GM21423 (cell line): ENCODE measurements around the gene RNF141.

Experiments used
- ATAC-seq: cut with Tn5 transposase; IDR thresholded peaks from one replicate; pipeline ENCODE4 v1.9.1; 2021; ENCODE audit warnings: mild to moderate bottlenecking, moderate library complexity; ENCODE audit not compliant: unreplicated experiment

RNF141 gene, protein sequence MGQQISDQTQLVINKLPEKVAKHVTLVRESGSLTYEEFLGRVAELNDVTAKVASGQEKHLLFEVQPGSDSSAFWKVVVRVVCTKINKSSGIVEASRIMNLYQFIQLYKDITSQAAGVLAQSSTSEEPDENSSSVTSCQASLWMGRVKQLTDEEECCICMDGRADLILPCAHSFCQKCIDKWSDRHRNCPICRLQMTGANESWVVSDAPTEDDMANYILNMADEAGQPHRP

DNA sequence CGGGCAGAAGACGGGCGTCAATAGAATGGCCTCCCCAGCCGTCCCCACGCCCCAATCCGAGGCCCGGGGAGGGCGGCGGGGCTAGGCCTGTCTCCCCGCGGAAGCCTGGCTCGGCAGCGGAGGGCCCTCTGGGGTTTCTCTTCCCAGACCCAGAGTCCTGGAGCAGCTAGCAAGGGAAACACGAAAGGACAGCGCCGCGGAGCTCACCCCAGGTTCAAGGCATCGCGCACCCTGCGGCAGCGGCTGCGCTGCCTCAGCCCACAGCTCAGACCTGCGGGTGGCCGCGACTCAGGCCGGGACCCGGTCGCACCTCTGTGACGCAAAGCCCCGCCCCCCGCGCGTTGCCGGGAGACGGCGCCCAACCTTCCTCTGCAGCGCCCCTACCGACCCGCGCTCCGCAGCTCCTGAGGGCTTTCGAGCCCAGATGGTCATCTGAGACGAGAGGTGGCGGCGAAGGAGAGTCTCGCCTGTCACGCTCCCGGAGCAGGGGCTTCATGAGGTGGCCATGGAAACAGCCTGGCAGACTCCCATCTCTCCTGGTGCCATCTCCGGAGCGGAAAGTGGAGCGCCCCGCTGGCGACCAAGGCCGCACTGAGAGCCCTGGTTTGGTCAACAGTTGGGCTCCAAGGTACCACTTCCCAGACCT lies at the start of gene RNF141:
Gene RNF141 (minus strand): TSS at position 273 of the 646 bp plus-strand sequence. CDS start 7,029 bp downstream, outside the sequence.
- ATAC-seq: peak; percentile 98

DNA sequence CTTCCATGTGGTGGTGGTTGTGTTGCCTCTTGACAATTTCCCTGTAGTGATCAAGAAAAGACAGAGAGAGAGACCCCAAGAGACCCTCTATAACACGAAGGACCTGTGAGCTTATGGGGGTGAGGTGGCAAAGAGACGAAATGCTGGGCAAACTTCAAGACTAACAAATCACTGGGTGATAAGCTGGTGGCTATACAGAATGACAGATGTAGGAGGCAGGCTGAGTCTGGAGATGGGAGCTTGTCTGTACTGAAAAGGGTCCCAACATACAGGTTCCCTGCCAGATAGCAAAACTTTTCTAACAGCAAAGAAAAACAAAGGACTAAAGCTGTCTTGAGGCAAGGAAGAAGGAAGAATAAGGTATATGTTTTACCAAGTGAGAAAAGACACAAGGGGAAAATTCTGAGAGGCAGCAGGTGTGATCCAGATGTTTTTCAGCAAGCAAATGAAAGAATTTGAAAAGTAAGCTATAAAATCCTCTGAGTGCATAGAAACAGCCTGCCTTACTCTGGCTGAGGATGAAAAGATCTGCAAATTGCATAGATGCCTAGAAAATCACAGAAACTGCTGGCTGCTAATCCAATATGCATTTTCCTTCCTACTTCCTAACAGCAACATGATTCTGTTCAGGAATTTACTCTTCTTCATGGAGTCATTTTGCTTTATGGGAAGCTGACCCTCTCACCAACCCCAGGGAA lies 49.4 kb upstream of the RNF141 start:
- ATAC-seq: no peak

DNA sequence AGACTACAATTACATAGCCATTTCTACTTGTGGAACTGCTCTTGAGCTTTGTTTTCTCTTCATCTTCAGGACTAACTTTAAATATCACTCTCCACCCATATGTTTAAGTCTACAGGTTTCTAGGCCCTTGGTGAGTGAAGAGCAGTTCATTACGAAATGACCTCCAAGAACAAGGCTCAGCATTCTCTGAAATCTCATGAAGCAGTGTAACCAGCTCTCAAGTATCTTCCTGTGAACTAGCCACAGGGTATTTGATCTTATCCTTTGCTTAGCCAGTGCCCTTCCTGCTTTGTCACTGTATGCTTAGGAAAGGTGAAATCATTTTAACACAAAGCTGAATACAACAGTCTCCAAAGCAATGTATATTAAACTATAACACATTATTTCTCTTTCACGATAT lies 47.9 kb upstream of the RNF141 start:
- no peak for ATAC-seq

DNA sequence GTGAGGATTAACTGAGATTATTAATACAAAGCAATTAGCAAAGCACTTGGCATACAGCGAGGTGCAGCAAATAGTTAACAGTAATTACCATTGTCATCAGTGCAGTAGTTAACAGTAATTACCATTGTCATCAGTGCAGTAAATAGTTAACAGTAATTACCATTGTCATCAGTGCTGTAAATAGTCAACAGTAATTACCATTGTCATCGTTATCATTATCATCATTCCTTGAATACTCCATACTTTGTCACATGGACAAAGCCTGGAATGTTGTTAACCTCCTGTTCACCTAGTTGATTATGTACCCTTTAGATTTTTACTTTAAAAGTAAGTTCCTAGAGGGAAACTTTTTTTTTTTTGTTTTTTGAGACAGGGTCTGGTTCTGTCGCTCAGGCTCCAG lies 47.0 kb upstream of the RNF141 start:
- ATAC-seq: no peak

DNA sequence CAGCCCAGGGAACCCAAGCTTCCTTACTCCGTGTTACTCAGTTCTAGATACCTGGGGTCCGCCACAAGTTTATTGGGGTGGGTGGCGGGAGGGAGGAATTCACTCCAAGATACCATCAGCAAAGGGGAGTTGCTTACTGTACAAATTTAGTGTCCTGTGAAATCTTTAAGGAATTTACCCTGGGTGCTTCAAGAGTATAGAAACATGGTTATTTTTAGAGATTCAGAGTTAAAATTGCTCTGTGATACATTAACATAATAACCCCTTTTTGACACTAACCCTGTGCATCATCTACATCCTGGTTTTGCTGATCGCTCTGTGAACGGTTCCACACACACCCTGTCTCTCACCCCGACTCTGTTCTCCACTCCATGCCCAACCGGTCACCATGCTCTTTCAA lies 46.4 kb upstream of the RNF141 start:
- ATAC-seq: no peak

DNA sequence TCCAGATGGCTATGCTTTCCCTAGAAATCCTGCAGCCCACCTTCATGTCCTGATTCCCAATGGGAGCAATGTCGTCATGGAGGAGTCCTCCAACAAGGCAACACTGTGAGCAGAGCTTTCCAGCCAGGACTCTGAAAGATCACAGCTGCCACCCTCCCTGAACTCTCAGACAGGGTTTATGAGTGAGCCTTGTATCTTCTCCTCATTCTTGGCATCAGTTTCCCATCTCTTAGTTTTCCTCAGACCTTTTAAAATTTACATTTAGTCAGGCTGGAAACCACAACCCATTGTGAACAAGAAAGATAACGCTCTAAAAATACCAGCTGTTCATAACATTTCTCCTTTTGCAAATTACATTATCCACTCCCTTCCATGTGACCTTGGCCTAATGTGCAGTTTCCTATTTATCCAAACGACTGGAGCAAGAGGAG lies 43.1 kb upstream of the RNF141 start:
- no peak for ATAC-seq

DNA sequence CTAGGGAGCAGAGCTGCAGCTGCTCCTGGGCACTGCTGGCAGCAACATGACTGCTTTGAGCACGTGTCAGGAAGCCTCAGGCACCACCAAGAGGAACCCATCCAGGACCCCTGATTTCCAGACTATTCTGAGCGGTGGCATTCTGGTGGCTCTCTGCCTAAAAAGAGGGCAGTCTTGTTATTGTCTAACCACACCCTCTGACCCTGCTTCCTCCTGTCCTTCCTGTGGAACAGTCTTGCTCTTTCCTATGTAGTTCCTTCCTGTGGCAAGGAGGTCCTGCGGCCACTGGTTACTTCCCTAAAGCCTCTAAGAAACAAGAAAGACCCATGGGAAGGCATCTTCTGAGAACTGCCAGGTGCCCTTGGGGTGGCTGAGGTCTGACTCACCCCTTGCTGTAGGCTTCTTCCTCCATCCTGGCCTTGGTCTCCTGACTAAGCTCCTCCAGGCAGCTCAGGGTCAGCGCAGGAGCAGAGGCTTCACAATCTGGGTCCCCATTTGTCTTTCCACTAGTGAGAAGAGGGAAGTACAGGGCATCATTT lies 40.6 kb upstream of the RNF141 start:
- no peak for ATAC-seq

DNA sequence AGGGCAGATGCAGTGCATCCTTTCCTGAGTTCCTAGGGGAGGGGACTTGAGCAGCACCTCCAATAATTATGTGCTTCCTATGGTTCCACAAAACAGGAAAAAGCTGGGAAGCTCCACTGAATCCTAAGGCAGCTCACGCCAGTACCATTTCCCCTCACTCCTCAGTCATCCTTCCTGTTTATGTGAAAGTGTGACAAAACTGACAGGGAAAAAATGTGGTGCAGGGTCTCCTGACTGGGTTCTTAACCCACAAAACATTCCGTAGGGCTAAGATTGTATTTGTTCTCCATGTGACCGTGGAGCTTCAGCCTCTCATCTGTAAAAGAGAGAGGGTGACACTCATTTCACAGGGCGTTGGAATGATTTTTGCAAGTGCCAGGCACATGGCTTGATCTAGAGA lies 39.6 kb upstream of the RNF141 start:
- no peak for ATAC-seq

DNA sequence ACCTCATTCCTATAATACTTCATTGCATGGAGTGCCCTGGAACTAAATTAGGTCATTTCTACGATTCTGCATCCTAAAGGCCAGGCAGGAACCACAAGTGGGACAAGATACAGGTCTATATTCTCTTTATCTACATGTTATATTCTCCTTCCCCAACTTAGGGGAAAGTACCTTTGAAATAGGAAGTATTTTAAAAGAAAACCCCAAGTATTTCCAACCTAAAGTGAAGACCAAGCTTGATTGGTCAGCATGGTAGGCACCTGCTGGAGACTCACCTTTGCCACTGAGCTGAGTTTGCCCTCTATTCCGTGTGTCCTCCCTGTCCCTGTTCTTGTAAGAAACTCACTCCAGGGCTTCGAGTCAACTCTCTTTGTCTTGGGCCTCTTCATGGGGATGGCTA lies 38.7 kb upstream of the RNF141 start:
- no peak for ATAC-seq

DNA sequence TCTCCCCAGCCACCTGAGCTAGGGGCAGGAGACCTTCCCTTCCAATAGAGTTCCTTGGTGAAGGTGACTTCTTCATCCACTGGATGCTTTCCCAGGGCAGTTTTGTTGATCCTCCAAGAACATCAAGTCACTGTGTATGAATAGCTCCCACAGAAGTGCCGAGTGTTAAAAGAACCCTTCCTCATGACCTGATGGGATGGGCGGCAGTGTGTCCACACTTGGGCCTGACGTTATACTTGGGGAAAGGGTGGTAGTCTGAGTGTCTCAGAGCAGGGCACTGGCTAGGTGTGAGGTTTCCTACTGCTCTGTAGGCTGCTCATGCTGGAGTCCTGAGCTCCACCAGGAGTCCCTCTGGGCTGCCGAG lies 35.0 kb upstream of the RNF141 start:
- ATAC-seq: no peak

DNA sequence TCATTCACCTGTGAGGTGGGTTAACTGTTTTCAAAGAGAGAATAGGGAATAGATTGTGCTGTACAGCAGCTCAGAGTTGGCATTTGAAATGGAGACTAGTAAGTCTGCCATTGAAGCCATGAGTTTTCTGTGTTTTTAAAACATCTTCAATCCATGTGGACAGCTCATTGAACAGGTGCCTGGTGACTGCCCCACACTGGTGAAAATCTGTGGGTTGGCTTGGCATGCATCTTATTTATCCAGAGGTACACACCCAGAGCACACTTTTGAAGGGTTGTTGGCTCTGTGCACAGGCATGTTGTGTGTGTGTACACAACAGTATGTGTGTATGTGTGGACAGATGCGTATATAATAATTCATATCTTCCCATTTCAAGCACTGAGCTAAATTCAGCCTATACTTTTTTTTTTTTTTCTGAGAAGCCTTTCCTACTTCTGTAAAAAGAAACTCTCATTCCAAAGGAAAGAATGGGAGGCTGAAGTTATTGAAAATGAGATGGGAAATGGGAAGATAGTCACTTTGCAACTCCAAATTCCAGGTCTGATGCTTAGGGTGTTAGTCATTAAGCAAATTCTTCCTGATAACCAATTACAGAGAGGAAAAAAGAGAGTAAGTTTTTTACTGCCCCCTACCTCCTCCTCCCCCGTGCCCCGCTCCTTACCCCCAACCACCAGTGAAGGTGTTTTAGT lies 34.5 kb upstream of the RNF141 start:
- ATAC-seq: no peak

DNA sequence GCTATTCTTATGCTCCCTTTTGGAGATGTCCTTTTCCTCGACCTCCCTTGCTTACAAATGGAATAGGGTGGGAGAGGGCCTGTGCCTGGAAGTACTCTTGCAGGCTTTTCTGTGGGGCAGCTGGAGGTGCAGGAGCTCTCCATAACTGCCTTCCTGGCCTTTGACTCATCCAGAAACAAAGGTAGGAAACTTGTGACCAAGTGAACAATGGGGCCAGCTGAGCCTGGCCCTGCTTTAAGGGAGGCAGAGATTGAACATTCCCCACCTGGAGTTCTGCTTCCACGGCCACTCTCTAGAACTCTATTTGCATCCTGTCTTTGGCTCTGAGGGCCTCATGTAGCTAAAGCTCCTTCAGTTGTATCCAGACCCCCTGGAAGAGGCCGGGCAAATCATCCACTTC lies 32.6 kb upstream of the RNF141 start:
- no peak for ATAC-seq

DNA sequence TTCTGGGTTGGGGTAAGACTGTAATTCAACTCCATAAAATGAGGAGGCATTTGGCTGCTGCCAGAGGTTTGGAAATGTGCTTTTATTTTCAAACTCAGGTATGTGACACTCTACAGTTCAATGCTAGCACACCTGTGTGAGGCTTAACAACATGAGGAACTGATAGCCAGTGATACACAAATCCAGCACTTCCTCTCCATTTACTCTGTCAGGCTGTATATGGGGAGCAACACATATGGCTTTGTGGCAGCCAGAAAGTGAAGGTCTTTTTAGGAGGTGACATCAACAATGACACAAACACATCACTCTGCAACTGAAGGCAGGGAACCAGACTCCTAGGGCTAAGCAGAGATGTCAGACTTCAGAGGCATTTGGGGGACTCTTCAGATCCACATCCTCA lies 32.0 kb upstream of the RNF141 start:
- ATAC-seq: no peak

DNA sequence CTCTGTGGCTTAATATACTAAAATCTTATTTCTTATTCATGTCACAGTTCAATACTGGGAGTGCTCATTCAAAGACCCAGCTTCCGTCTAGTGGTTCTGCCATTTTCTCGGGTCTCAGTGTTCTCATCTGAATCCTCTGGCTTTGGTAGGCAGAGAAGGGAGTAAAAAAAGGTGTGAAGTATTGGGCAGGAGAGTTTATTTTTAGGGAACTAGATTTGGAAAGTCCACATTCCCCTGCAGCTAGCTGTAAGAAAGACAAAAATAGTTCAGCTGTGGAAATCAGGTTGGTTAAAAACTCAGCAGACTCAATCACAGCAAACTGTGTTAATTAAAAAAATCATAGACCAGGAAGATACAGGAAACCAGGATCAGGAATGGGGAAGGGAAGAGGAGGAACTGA lies 31.5 kb upstream of the RNF141 start:
- no peak for ATAC-seq

DNA sequence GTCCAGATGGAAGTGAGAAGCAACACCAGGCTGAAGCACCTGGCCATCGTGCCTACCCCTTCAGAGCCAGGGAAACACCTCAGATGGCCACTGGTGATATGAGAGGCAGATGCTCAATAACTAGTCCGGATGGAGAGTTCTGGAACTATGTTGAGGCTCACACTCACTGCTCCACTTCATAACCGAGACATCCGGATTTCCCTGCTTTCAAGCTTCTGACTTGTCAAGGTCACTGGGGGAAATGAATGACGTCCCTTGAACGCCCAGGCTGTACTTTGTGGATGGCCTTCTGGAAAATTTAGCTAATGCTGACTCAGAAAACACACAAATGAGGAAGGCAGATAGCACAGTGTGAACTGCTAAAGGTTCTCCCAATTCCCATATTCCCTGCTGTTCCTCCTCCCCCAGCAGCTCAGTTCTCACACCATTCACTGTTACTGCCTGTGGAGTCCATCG lies 27.5 kb upstream of the RNF141 start, which contains the start of gene LYVE1:
Gene LYVE1 (minus strand): TSS at position 180 of the 456 bp plus-strand sequence. CDS start 133 bp downstream, at position 47.
- ATAC-seq: no peak

DNA sequence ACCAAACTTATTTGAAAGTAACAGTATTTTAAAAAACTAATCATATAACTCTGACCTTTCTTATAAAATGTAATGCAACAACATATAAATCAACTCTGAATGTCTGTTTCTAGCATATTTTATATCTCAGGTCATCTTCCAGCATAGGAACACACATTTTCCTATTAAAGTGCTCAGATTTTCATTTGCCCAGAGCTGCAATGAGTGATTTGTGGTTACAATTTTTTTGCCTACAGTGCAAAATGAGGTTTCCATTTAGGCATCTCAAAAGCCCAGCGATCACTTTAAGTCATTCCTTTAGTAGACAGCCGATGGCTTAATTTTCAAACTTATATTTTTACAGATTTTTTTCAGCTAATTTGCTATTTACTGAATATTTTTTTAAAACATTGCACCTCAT lies 26.5 kb upstream of the RNF141 start:
- no peak for ATAC-seq

DNA sequence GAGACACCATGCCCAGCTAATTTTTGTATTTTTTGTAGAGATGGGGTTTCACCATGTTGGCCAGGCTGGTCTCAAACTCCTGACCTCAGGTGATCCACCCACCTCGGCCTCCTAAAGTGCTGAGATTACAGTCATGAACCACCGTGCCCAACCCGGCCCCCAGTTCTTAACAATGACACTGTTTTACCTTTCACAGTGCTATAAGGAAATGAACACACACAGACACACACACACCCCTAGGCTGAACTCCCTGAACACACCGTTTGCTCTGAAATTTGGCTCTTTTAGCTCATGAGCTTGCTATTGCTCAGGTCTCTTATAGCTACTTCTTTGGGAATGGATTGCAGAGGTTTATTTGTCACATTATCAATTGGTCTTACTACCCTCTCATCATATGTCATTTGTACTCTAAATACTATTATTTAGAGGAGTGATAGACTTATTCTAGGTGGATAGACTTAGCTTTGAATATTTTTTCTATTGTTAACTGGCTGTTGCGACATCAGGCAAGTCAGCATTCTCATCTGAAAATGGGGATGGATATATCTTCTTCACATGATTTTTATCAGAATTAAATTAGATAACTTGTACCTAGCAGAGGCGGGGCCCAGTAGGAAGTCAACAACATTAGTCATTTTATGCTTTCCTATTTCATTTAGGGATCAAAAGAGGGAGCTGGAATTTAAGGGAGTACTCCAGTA lies 25.4 kb upstream of the RNF141 start:
- ATAC-seq: no peak

DNA sequence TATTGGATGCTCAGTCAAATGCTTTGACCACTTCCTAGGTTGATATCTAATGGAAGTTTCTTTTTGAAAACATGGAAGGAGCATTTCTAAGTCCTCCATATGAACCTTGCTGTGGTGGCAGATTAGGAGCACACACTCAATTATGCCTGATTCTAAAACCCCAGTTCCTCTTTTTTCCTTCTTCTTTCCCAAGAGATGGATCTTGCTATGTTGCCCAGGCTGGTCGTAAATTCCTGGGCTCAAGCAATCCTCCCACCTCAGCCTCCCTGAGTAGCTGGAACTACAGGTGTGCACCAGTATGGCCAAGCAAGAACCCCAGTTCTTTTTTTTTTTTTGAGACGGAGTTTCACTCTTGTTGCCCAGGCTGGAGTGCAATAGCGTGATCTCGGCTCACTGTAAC lies 24.5 kb upstream of the RNF141 start:
- ATAC-seq: no peak

DNA sequence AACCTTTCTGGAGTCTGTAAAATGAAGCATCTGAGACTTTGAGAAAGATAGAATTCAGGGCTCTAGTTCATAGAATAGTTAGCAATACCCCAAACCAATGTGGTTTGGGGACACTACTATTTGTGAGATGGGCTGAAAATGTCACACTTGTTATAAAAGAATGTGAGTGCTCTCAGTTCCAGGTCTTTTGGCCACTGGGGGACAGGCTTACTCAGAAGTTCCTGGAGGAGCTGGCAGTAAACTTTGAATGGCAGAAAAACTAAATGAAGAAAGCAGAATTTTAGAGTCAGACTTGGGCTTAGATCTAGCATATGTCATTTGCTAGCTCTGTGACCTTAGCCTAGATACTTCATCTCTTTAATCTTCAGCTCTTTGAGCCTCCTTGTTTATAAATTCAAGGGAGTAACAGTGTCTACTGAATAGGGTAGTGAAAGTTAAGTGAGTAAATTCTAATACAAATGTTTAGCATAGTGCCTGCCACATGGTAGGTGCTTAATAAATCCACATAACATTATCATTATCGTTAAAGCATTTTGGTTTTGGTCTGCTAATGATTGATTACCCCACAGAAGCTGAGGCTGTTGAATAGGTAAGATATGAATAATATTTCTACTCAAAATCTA lies 23.8 kb upstream of the RNF141 start:
- no peak for ATAC-seq

DNA sequence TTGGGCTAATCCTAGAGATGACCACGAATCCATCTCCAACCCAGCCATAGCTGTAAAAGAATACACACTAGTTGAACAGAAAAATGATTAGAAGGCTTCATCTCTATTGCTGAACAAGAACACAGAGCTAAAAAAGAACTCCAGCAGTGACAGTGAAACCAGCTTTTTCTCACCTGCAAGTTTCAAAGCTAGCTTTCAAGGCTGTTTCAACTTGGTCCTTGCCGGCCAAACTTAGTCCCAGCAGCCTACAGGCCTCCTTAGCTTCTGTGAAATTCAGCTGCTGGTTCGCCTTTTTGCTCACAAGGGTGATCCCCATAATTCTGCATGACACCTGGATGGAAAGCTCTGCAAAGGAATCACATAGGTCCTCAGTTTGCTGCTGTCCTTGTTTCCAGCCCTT lies 23.0 kb upstream of the RNF141 start:
- no peak for ATAC-seq
